Measurements from ENCODE around the gene STT3B.
"Not testable (repeated sequence)": the region's sequence is repeated elsewhere in the genome, so short reads cannot be mapped to it uniquely, and the experiment has no call there.

STT3B gene

DNA sequence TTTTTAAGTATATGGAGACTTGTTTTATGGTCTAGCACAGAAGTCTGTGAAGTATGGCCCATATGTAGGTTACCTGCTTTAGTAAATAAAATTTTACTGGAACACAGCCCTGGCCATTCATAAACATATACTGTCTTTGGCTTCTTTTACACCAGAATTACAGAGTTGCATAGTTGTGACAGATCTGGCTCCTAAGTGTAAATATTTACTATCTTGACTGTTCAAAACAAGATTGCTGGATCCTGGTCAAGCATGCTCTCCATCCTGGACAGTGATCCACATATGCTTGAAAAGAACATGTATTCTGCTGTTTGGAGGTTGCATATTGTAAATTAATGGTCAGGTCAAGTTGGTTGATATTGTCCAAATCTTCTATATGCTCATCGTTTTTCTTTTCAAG, 57.9 kb downstream of the STT3B start:
- FAIRE-seq (no peak), DNase-seq (ENCODE audit: low spot score) (no peak)

- no peak for DNase-seq (ENCODE audit: low spot score)
Measured at GRCh38 chr3:31592764-31593163, 60.0 kb downstream of the STT3B start.

GRCh38 chr3:31596176-31596575, 63.5 kb downstream of the STT3B start:
- no peak for FAIRE-seq
- no peak for DNase-seq (ENCODE audit: low spot score)

More at GRCh38 chr3:31592764-31593163, 60.0 kb downstream of the STT3B start:
- no peak for FAIRE-seq

- FAIRE-seq (no peak), DNase-seq (ENCODE audit: low spot score) (no peak)
Measured at GRCh38 chr3:31600431-31600830, 67.7 kb downstream of the STT3B start.

DNA sequence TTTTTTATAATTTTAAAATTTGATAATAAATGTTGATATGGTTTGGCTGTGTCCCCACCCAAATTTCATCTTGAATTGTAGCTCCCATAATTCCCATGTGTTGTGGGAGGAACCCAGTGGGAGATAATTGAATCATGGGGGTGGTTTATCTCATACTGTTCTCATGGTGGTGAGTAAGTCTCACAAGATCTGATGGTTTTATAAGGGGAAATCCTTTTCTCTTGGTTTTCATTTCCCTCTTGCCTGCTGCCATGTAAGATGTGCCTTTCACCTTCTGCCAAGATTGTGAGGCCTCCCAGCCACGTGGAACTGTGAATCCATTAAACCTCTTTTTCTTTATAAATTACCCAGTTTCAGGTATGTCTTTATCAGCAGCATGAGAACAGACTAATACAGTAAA, 72.6 kb downstream of the STT3B start:
- not testable (repeated sequence) for FAIRE-seq; DNase-seq (ENCODE audit: low spot score)

GRCh38 chr3:31606453-31606852, 73.7 kb downstream of the STT3B start:
- DNase-seq (ENCODE audit: low spot score) = no peak
- FAIRE-seq = no peak

- DNase-seq (ENCODE audit: low spot score) (no peak), FAIRE-seq (peak; percentile 67)
Measured at GRCh38 chr3:31610700-31611275, 78.1 kb downstream of the STT3B start.

DNA sequence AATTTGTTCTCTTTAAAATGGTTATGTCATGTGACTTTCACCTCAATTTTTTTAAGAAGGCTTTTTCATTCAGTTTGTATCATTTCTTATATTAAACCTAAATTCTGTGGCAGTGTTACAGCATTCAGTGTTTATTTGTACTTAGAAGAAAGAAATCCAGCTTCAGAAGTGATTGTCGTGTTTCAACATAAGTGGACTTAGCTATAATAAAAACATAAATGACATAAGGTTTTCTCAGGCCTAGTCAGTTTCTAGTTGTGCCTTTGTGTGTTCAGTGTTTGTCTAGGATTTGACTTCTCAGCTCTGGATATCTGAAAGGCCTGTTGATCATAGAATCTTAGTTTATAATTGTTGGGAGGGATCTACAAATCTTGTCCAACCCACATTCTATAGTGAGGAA, 80.5 kb downstream of the STT3B start:
- no peak for DNase-seq (ENCODE audit: low spot score)
- no peak for FAIRE-seq

GRCh38 chr3:31613654-31614053, 80.9 kb downstream of the STT3B start:
- FAIRE-seq (no peak), DNase-seq (ENCODE audit: low spot score) (no peak)

DNA sequence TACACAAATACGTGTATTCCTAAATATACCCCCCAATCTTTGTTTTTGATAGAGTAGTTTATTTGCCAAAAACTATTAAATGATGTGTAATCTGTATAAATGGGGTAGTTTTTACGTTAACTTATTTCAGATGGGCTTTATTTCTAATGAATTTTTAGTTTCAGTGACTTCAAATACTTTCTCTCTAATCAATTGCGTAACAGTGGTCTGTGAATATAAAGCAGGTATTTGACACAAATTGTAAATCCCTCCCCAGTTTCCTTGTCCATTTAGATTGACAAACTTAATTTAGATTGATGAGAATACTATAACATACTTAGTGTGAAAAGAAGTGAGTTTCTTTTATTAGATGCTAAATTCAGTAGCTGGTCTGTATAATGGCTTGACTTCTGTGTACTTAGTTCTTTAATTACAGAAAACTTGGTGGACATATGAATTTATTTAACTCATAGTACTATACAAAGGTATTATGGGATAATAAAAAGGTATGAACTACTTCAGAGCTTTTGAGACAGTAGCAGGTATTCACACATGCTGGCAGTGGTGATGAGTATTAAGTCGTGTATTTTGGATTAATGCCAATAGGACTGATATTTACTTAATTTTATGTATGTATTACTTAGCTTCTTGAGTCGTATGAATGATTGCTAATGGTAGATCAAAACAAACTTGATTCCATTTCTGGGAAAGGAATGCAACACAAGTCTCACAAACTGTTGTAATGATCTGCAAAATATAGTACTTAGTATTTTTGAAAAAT, 81.6 kb downstream of the STT3B start:
- no peak for DNase-seq (ENCODE audit: low spot score)
- no peak for FAIRE-seq

DNA sequence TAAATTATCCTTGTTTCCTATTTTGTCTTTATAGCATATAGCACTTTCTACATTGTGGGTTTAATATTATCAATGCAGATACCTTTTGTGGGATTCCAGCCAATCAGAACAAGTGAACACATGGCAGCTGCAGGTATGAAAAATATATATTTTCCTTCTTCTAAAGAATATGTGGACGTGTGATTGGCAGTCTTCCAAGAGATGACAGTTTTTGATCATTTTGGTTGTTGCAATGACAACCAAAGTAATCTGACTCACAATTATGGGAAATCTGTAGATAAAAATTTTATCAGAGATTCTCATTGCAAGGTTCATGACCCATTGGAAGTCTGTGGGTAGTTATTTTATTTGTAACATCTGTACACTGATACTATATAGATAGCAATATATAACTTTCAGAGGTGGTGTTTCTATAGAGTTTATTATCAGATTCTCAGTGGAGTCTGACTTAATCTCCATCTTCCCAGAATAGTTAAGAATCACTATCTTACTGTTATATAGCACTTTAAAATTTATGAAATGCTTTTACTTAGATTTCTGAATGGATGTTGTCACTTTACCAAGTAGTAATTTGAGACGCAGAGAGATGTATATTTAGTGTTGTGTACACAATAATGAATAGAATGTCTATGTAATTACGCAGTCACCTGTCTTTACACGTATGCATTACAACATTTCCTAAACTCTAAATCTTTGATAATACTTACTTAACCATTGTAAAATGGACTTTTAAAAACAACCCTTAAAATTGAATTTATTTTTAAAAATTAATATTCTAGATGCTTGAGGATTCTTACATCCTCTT, 82.5 kb downstream of the STT3B start:
- no peak for FAIRE-seq
- no peak for DNase-seq (ENCODE audit: low spot score)

DNA sequence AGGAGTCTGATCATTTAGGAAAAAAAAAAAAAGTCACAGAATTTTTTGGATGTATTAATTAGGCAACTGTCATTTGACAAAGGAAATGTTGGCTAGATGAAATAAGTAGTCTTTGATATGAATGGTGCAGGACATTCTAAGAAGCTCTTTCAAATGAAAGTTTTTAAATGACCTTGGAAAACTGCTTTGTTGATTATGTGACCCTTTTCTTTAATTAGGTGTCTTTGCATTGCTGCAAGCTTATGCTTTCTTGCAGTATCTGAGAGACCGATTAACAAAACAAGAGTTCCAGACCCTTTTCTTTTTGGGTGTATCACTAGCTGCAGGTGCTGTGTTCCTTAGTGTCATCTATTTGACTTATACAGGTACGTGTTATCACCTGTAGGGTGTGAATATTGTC, 84.0 kb downstream of the STT3B start:
- FAIRE-seq (no peak), DNase-seq (ENCODE audit: low spot score) (no peak)

GRCh38 chr3:31620656-31621055, 87.9 kb downstream of the STT3B start:
- DNase-seq (ENCODE audit: low spot score) (no peak), FAIRE-seq (no peak)

DNA sequence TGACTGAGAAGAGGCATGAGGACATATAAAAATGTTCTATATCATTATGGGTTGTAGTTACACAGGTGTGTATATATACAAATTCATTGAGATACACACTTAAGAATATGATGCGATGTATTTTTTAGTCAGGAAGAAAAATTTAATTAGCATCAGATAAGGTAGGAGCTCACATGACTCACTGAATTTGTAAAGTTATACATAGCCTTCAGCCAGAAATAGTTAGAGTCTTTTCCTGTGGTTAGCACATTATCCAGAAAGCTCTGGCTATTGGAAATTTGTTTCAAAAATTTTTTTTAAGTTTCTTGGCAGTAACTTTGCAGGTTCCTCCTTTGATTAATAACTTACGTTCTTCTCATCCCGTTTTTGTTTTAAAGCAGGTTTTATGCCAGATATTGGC, 88.6 kb downstream of the STT3B start:
- no peak for FAIRE-seq
- no peak for DNase-seq (ENCODE audit: low spot score)

GRCh38 chr3:31622636-31623288, 90.0 kb downstream of the STT3B start:
- DNase-seq (ENCODE audit: low spot score) = no peak
- no peak for FAIRE-seq

DNA sequence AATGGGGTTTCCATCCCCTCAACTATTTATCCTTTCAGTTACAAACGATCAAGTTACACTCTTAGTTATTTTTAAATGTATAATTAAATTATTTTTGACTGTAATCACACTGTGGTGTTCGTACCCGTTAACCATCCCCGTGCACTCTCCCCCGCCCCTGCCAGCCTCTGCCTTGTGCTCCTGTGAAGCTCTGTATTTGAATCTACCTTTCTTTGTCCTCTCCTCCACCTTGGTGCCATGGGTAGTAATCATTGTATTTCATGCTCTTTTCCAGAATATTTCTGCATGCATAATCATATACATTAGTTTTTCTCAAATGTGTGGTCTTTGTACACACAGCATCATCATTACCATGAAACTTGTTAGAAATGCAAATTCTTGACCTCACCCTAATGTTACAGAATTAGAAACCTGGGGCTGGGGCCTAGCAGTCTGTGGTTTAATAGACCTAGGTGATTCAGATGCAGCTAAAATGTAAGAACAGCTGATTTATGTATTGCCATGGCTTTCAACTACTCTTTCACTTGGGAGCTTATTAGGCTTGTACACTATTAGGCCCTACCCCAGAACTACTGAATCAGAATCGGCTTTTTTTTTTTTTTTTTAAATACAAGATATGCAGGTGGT, 91.5 kb downstream of the STT3B start:
- no peak for FAIRE-seq

DNA sequence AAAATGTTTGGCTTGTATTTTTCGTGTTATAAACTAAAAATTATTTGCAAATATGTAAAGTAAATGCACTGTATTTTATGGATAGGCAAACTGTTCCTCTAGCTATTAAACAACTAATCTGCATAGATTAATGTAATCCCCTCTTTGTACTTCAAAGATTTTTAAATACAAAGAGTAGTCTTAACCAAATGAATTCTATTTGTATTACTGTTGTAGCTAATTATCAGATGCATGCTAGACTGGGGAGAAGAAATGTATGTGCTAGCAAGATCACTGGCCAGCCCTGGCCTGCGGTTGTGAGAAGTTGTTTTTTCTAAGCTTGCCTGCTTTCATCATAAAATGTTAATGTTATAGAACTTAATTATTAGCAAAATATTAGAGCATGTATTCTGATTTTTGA, 92.6 kb downstream of the STT3B start:
- FAIRE-seq = no peak
- DNase-seq (ENCODE audit: low spot score) = no peak

More for the DNA sequence above, 91.5 kb downstream of the STT3B start:
- DNase-seq (ENCODE audit: low spot score) = no peak

GRCh38 chr3:31629054-31629453, 96.3 kb downstream of the STT3B start:
- no peak for DNase-seq (ENCODE audit: low spot score)
- FAIRE-seq = no peak

DNA sequence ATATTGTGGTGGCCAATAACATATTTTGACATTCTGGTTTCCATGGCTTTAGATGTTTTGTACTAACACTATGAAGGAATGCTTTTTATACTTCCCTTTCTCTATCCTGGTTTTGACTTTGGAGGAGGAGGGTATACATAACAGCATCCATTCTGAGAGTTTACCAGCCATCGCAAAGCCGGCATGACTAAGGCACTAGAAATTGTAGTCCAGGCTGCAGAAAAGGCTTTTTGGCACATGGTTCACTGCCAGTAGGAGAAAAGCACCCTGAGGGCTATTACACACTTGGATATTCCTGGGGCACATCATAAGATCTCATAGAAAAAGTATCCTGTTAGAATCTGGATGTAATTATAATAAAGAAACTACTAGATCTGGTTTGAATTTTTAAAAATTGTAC, 101.8 kb downstream of the STT3B start:
- FAIRE-seq (no peak), DNase-seq (ENCODE audit: low spot score) (no peak)

- FAIRE-seq (no peak), DNase-seq (ENCODE audit: low spot score) (no peak)
Measured at GRCh38 chr3:31635545-31635944, 102.8 kb downstream of the STT3B start.

- no peak for FAIRE-seq
- no peak for DNase-seq (ENCODE audit: low spot score)
Measured at GRCh38 chr3:31636049-31636448, 103.3 kb downstream of the STT3B start.

All from RCC 7860 (cell line).